ENCODE results near the gene SUSD4. TPM values are rescaled to one million over a fixed set of nuclear protein-coding genes. Genes with fewer than 3 reads are reported as not detected.

Gene SUSD4
- total and polyA plus RNA-seq, 10 of the 15 experiments (the other 5 are each of a cell fraction or from before 2014, with no cell fraction given): 0.13 to 1.1 (median 0.26) TPM; not detected in 3

DNA sequence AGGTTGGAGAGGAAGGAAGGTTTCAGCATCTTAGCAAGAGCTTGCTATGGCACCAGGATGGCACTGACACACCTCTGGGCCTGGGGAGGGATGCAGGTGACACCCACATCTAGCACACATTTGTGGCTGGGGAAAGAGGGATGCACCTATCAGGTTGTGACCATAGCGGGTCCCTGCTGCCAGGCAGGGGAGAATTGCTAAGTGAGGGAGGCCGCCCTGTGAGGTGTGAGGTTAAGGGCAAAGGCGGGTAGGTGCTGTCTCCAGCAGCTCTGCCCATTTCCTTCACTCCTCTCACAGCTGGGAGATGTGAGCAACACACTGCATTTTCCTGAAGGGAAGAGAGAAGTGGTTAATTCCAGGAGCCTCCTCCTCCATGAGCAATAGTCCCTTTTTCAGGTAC lies 137.7 kb downstream of the SUSD4 start:
- in situ Hi-C loops (cut with MboI) (no loop called here), intact Hi-C loops (cut with micrococcal nuclease; ENCODE audit: unreplicated experiment) (no loop called here)
- DNase-seq (ENCODE audit: low read depth, low spot score) (no peak), ATAC-seq (no peak), FAIRE-seq (no peak)
- no peak overlapping the region for H3K27ac ChIP-seq (ENCODE audit: control insufficient read depth, insufficient read depth)
- SMC1A ChIA-PET (ENCODE audit: uncharacterized antibody, unreplicated experiment): interaction anchor here (0.7 to 1.6 kb wide), 3 partner anchors 18 to 71 kb away, joined by 3 to 7 read pairs (median 3); no protein-coding TSS in a partner anchor
- no peaks in the 10 kb centered on the region for H3K36me3 ChIP-seq (ENCODE audit: control insufficient read depth in 2 of 2, insufficient read depth in 2 of 2, low read length in 1 of 2)
- no peaks in the 10 kb centered on the region; a peak in 2 of 4 replicates for H3K27me3 ChIP-seq (replicated peaks in 1 of 2; ENCODE audit: control insufficient read depth in 2 of 2, insufficient read depth in 2 of 2, low read length in 1 of 2)
- no peaks in the 10 kb centered on the region for H3K4me1 ChIP-seq (ENCODE audit: control insufficient read depth, insufficient read depth, low read length)
- RAD21 ChIA-PET (ENCODE audit: unreplicated experiment): interaction anchor here (1.3 kb wide), 1 partner anchor 40 kb away, joined by 3 read pairs; no protein-coding TSS in a partner anchor
- no peaks in the 10 kb centered on the region for H3K79me2 ChIP-seq (ENCODE audit: control insufficient read depth, insufficient read depth, low read length)
- H3K9me3 ChIP-seq (replicated peaks; ENCODE audit: control insufficient read depth, insufficient read depth, low read length): no peaks in the 10 kb centered on the region
- no peak overlapping the region for H2AFZ ChIP-seq (ENCODE audit: control insufficient read depth, low read depth, low read length)
- no peak overlapping the region for H3K4me2 ChIP-seq (ENCODE audit: control insufficient read depth, insufficient read depth)
- H3K4me3 ChIP-seq: no peak overlapping the region
- H4K20me1 ChIP-seq (ENCODE audit: control insufficient read depth, insufficient read depth): no peaks in the 10 kb centered on the region
- 6% methylated on average over 3 of the region's 3 CpGs for WGBS (ENCODE audit: insufficient coverage, insufficient replicate concordance, low lambda C conversion rate, missing lambda C conversion rate)
- BruUV-seq (replicated peaks): no TSS peak
- H3K9ac ChIP-seq (ENCODE audit: control insufficient read depth, insufficient read depth, low read length): no peak overlapping the region
- POLR2A ChIA-PET: no interaction called here
- CTCF ChIA-PET: no interaction called here
- TF ChIP-seq FOS (IDR thresholded peaks at IDR 0.05; ENCODE audit: borderline replicate concordance, extremely low read depth, insufficient read length): no peak
- no peak for TF ChIP-seq BRCA1 (IDR thresholded peaks at IDR 0.05; ENCODE audit: low read depth, low read length)
- TF ChIP-seq, protein P1, sequence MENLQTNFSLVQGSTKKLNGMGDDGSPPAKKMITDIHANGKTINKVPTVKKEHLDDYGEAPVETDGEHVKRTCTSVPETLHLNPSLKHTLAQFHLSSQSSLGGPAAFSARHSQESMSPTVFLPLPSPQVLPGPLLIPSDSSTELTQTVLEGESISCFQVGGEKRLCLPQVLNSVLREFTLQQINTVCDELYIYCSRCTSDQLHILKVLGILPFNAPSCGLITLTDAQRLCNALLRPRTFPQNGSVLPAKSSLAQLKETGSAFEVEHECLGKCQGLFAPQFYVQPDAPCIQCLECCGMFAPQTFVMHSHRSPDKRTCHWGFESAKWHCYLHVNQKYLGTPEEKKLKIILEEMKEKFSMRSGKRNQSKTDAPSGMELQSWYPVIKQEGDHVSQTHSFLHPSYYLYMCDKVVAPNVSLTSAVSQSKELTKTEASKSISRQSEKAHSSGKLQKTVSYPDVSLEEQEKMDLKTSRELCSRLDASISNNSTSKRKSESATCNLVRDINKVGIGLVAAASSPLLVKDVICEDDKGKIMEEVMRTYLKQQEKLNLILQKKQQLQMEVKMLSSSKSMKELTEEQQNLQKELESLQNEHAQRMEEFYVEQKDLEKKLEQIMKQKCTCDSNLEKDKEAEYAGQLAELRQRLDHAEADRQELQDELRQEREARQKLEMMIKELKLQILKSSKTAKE (IDR thresholded peaks at IDR 0.05; ENCODE audit: low read depth, poor library complexity, severe bottlenecking): no peak
- TF ChIP-seq NR2C1 (IDR thresholded peaks at IDR 0.05): no peak
- TF ChIP-seq EED (IDR thresholded peaks at IDR 0.05; ENCODE audit: low read depth): no peak
- TF ChIP-seq, protein P2, sequence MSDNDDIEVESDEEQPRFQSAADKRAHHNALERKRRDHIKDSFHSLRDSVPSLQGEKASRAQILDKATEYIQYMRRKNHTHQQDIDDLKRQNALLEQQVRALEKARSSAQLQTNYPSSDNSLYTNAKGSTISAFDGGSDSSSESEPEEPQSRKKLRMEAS (IDR thresholded peaks at IDR 0.05; ENCODE audit: low read depth, low read length): no peak
- no peak for TF ChIP-seq POLR2A (IDR thresholded peaks at IDR 0.05; ENCODE audit: low read depth, low read length)
- TF ChIP-seq ZNF622 (IDR thresholded peaks at IDR 0.05): no peak
- TF ChIP-seq, protein P3, sequence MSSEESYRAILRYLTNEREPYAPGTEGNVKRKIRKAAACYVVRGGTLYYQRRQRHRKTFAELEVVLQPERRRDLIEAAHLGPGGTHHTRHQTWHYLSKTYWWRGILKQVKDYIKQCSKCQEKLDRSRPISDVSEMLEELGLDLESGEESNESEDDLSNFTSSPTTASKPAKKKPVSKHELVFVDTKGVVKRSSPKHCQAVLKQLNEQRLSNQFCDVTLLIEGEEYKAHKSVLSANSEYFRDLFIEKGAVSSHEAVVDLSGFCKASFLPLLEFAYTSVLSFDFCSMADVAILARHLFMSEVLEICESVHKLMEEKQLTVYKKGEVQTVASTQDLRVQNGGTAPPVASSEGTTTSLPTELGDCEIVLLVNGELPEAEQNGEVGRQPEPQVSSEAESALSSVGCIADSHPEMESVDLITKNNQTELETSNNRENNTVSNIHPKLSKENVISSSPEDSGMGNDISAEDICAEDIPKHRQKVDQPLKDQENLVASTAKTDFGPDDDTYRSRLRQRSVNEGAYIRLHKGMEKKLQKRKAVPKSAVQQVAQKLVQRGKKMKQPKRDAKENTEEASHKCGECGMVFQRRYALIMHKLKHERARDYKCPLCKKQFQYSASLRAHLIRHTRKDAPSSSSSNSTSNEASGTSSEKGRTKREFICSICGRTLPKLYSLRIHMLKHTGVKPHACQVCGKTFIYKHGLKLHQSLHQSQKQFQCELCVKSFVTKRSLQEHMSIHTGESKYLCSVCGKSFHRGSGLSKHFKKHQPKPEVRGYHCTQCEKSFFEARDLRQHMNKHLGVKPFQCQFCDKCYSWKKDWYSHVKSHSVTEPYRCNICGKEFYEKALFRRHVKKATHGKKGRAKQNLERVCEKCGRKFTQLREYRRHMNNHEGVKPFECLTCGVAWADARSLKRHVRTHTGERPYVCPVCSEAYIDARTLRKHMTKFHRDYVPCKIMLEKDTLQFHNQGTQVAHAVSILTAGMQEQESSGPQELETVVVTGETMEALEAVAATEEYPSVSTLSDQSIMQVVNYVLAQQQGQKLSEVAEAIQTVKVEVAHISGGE (CRISPR knock-in tag; IDR thresholded peaks at IDR 0.05): no peak
- TF ChIP-seq, protein P4, sequence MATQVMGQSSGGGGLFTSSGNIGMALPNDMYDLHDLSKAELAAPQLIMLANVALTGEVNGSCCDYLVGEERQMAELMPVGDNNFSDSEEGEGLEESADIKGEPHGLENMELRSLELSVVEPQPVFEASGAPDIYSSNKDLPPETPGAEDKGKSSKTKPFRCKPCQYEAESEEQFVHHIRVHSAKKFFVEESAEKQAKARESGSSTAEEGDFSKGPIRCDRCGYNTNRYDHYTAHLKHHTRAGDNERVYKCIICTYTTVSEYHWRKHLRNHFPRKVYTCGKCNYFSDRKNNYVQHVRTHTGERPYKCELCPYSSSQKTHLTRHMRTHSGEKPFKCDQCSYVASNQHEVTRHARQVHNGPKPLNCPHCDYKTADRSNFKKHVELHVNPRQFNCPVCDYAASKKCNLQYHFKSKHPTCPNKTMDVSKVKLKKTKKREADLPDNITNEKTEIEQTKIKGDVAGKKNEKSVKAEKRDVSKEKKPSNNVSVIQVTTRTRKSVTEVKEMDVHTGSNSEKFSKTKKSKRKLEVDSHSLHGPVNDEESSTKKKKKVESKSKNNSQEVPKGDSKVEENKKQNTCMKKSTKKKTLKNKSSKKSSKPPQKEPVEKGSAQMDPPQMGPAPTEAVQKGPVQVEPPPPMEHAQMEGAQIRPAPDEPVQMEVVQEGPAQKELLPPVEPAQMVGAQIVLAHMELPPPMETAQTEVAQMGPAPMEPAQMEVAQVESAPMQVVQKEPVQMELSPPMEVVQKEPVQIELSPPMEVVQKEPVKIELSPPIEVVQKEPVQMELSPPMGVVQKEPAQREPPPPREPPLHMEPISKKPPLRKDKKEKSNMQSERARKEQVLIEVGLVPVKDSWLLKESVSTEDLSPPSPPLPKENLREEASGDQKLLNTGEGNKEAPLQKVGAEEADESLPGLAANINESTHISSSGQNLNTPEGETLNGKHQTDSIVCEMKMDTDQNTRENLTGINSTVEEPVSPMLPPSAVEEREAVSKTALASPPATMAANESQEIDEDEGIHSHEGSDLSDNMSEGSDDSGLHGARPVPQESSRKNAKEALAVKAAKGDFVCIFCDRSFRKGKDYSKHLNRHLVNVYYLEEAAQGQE (IDR thresholded peaks at IDR 0.05; ENCODE audit: low read depth, low read length): no peak
- TF ChIP-seq MEF2B (IDR thresholded peaks at IDR 0.05; ENCODE audit: partially characterized antibody, poor library complexity, severe bottlenecking): no peak
- TF ChIP-seq CBFB (IDR thresholded peaks at IDR 0.05; ENCODE audit: low read depth): no peak
- TF ChIP-seq RAD21 (IDR thresholded peaks at IDR 0.05; ENCODE audit: insufficient read depth, low read depth, low read length): no peak
- TF ChIP-seq GABPA (IDR thresholded peaks at IDR 0.05; ENCODE audit: low read depth): no peak
- TF ChIP-seq, protein P5, sequence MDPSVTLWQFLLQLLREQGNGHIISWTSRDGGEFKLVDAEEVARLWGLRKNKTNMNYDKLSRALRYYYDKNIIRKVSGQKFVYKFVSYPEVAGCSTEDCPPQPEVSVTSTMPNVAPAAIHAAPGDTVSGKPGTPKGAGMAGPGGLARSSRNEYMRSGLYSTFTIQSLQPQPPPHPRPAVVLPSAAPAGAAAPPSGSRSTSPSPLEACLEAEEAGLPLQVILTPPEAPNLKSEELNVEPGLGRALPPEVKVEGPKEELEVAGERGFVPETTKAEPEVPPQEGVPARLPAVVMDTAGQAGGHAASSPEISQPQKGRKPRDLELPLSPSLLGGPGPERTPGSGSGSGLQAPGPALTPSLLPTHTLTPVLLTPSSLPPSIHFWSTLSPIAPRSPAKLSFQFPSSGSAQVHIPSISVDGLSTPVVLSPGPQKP (IDR thresholded peaks at IDR 0.05; ENCODE audit: low read depth, low read length): no peak

Data from GM12878 (cell line).